Neural cell (in vitro differentiated cells): ENCODE measurements around the gene AIDA. TPM values are rescaled to one million over a fixed set of nuclear protein-coding genes. Genes with fewer than 3 reads are reported as not detected.
"Not testable (repeated sequence)": the region's sequence is repeated elsewhere in the genome, so short reads cannot be mapped to it uniquely, and the experiment has no call there.

Source experiments
- H2AFZ ChIP-seq: fragments of 200-600, 300-800 bp; sonication (generic), shearing (Covaris generic); 2 replicates; pipeline ENCODE4 v1.6.0; 2014; ENCODE audit warnings: low read depth, mild to moderate bottlenecking, antibody characterized with exemption, low read length, moderate library complexity
- H3F3A ChIP-seq: fragments of 200-600 bp; shearing (Covaris generic); 2 replicates; pipeline ENCODE4 v1.6.1; 2016; ENCODE audit warnings: mild to moderate bottlenecking, moderate library complexity, mixed read lengths, antibody characterized with exemption, low read length; ENCODE audit not compliant: insufficient read depth, poor library complexity, severe bottlenecking
- H3K27ac ChIP-seq: fragments of 200-600, 300-800 bp; sonication (generic), shearing (Covaris generic); 2 replicates; pipeline ENCODE4 v1.5.1; 2014; ENCODE audit warnings: mild to moderate bottlenecking, low read length, moderate library complexity
- H3K27me3 ChIP-seq: fragments of 300-800, 200-600 bp; sonication (generic), shearing (Covaris generic); 2 replicates; pipeline ENCODE4 v1.6.0; 2014; ENCODE audit warnings: mild to moderate bottlenecking, low read depth, low read length, moderate library complexity; ENCODE audit not compliant: insufficient read depth
- H3K36me3 ChIP-seq: fragments of 300-800, 200-600 bp; sonication (generic), shearing (Covaris generic); 2 replicates; pipeline ENCODE4 v1.5.1; 2014; ENCODE audit warnings: mild to moderate bottlenecking, antibody characterized with exemption, low read length, moderate library complexity; ENCODE audit not compliant: insufficient read depth
- H3K4me2 ChIP-seq: fragments of 300-800, 200-600 bp; sonication (generic), shearing (Covaris generic); 2 replicates; pipeline ENCODE4 v1.6.0; 2014; ENCODE audit warnings: mild to moderate bottlenecking, low read length
- H3K4me3 ChIP-seq: fragments of 300-800, 200-600 bp; sonication (generic), shearing (Covaris generic); 2 replicates; pipeline ENCODE4 v1.5.1; 2014; ENCODE audit warnings: mild to moderate bottlenecking, low read length, moderate library complexity
- H3K79me2 ChIP-seq: fragments of 200-600 bp; shearing (Covaris generic); replicated peaks from 2 replicates; pipeline ENCODE4 v1.6.0; 2014; ENCODE audit warnings: mild to moderate bottlenecking, low read length, moderate library complexity; ENCODE audit not compliant: insufficient read depth
- H3K9ac ChIP-seq: fragments of 300-800, 200-600 bp; sonication (generic), shearing (Covaris generic); 2 replicates; pipeline ENCODE4 v1.6.1; 2016; ENCODE audit warnings: mild to moderate bottlenecking, low read length, mixed read lengths
- H3K9me2 ChIP-seq: fragments of 200-600 bp; shearing (Covaris generic); 2 replicates; pipeline ENCODE4 v1.6.1; 2016; ENCODE audit warnings: mild to moderate bottlenecking, low read length, mixed read lengths; ENCODE audit not compliant: insufficient read depth
- H3K9me3 ChIP-seq: fragments of 200-600, 300-800 bp; sonication (generic), shearing (Covaris generic); 2 replicates; pipeline ENCODE4 v1.6.1; 2016; ENCODE audit warnings: mild to moderate bottlenecking, mixed run types, low read length, moderate library complexity, mixed read lengths
- H4K20me1 ChIP-seq: fragments of 200-600 bp; shearing (Covaris generic); 2 replicates; pipeline ENCODE4 v1.6.1; 2016; ENCODE audit warnings: mild to moderate bottlenecking, mixed run types; ENCODE audit not compliant: insufficient read depth
- CTCF ChIP-seq: fragments of 450-650 bp; IDR thresholded peaks from 2 replicates; pipeline ENCODE4 v1.5.1; 2014; ENCODE audit warnings: antibody characterized with exemption, mild to moderate bottlenecking, moderate library complexity; ENCODE audit not compliant: poor library complexity, severe bottlenecking
- EP300 ChIP-seq: fragments of 450-650 bp; conservative IDR thresholded peaks from 2 replicates; pipeline ENCODE4 v1.6.1; 2014; ENCODE audit warnings: antibody characterized with exemption, mild to moderate bottlenecking, moderate library complexity; ENCODE audit not compliant: poor library complexity, severe bottlenecking
- EZH2 ChIP-seq: fragments of 200-600, 300-800 bp; shearing (Covaris generic), sonication (generic); IDR thresholded peaks from 2 replicates; pipeline ENCODE4 v1.6.1; 2014; ENCODE audit warnings: antibody characterized with exemption, low read length, borderline replicate concordance, mild to moderate bottlenecking; ENCODE audit not compliant: insufficient read depth, poor library complexity, severe bottlenecking
- MXI1 ChIP-seq: fragments of 450-650 bp; conservative IDR thresholded peaks from 2 replicates; pipeline ENCODE4 v1.6.1; 2014; ENCODE audit warnings: antibody characterized with exemption, mild to moderate bottlenecking; ENCODE audit not compliant: poor library complexity, severe bottlenecking
- POLR2AphosphoS5 ChIP-seq: IDR thresholded peaks from 2 replicates; pipeline ENCODE4 v1.6.1; 2012
- RAD21 ChIP-seq: fragments of 450-650 bp; conservative IDR thresholded peaks from 2 replicates; pipeline ENCODE4 v1.6.1; 2014; ENCODE audit warnings: antibody characterized with exemption, mild to moderate bottlenecking, moderate library complexity
- REST ChIP-seq: IDR thresholded peaks from 2 replicates; pipeline ENCODE4 v1.6.1; 2012; ENCODE audit warnings: borderline replicate concordance
- SMC3 ChIP-seq: fragments of 450-650 bp; conservative IDR thresholded peaks from 2 replicates; pipeline ENCODE4 v1.6.1; 2014; ENCODE audit warnings: antibody characterized with exemption, mild to moderate bottlenecking, moderate library complexity; ENCODE audit not compliant: poor library complexity
- TAF1 ChIP-seq: IDR thresholded peaks from 2 replicates; pipeline ENCODE4 v1.6.1; 2012; ENCODE audit warnings: low read depth
- polyA plus RNA-seq: library from polyadenylated mRNA; depleted of rRNA; stranded (reverse); fragments of >200 nt; gene quantifications from 2 replicates; pipeline ENCODE4 v1.2.3, GENCODE V29; 2014

AIDA gene
- polyA plus RNA-seq, 1 donor from 2014 or later = 13.6 TPM

- H3K4me3 ChIP-seq = no peak overlapping the region
- H3K36me3 ChIP-seq = no peaks in the 10 kb centered on the region
- TF ChIP-seq EP300 (no peak), POLR2AphosphoS5 (no peak), SMC3 (no peak), RAD21 (no peak), MXI1 (no peak), TAF1 (no peak), CTCF (no peak), EZH2 (no peak), REST (no peak)
- H3K27ac ChIP-seq = no peak overlapping the region
- no peaks in the 10 kb centered on the region for H3K9me2 ChIP-seq
- H3K9me3 ChIP-seq = no peaks in the 10 kb centered on the region
- H3K4me2 ChIP-seq = no peak overlapping the region
- H3K27me3 ChIP-seq = no peaks in the 10 kb centered on the region
- H3K9ac ChIP-seq = no peak overlapping the region
- no peaks in the 10 kb centered on the region for H3K79me2 ChIP-seq
- no peaks in the 10 kb centered on the region for H3F3A ChIP-seq
- no peak overlapping the region for H2AFZ ChIP-seq
- H4K20me1 ChIP-seq = no peaks in the 10 kb centered on the region
Measured at GRCh38 chr1:222680080-222680479, 32.2 kb downstream of the AIDA start.

- no peak for TF ChIP-seq SMC3
- no peak for TF ChIP-seq EP300
- no peak for TF ChIP-seq TAF1
- TF ChIP-seq MXI1 = no peak
- TF ChIP-seq REST = no peak
- no peak for TF ChIP-seq POLR2AphosphoS5
- no peak for TF ChIP-seq EZH2
- TF ChIP-seq CTCF = no peak
- TF ChIP-seq RAD21 = no peak
- Histone ChIP-seq H3K36me3 (no peaks in the 10 kb centered on the region), H4K20me1 (no peaks in the 10 kb centered on the region), H3K79me2 (no peaks in the 10 kb centered on the region), H3F3A (no peaks in the 10 kb centered on the region), H3K27me3 (no peaks in the 10 kb centered on the region), H3K27ac (no peak overlapping the region), H3K4me2 (no peak overlapping the region), H2AFZ (no peak overlapping the region), H3K9me2 (no peaks in the 10 kb centered on the region), H3K9me3 (no peaks in the 10 kb centered on the region), H3K4me3 (no peak overlapping the region), H3K9ac (no peak overlapping the region)
Measured at GRCh38 chr1:222670110-222670509, 42.2 kb downstream of the AIDA start.

- H2AFZ ChIP-seq, H3K27ac ChIP-seq, H3K9me3 ChIP-seq, H3K9ac ChIP-seq, H3K79me2 ChIP-seq, H3F3A ChIP-seq, H4K20me1 ChIP-seq, H3K27me3 ChIP-seq, H3K4me3 ChIP-seq, H3K4me2 ChIP-seq, H3K36me3 ChIP-seq, H3K9me2 ChIP-seq: not testable (repeated sequence)
Measured at GRCh38 chr1:222669107-222669506, 43.2 kb downstream of the AIDA start.
